Stimulated activated CD8-positive, alpha-beta memory T cell treated with anti-CD3 and anti-CD28 coated beads, Interleukin-7, amount 100 ng/mL, for 4 hours (primary cell): Measurements from ENCODE around the gene CT55.
"Not testable (repeated sequence)": the region's sequence is repeated elsewhere in the genome, so short reads cannot be mapped to it uniquely, and the experiment has no call there.

Source experiments
- DNase-seq, 2 donors: peaks; one replicate each; pipeline ENCODE4 v3.0.0-alpha.2; 2020; ENCODE audit warnings: low read depth in 2 of 2

CT55 gene

GRCh38 chrX:135170877-135171519, at the start of gene CT55:
TSS of gene CT55 (minus strand) at chrX:135171398. CDS start at chrX:135171171, 227 bp downstream.
- no peak for DNase-seq

GRCh38 chrX:135213200-135213844, 42.1 kb upstream of the CT55 start:
- DNase-seq = no peak

- DNase-seq = not testable (repeated sequence)
Measured at GRCh38 chrX:135206427-135206826, 35.2 kb upstream of the CT55 start.

GRCh38 chrX:135200297-135200696, 29.1 kb upstream of the CT55 start:
- no peak for DNase-seq

GRCh38 chrX:135194684-135195083, 23.5 kb upstream of the CT55 start:
- no peak for DNase-seq

- no peak for DNase-seq
Measured at GRCh38 chrX:135193740-135194139, 22.5 kb upstream of the CT55 start.

- DNase-seq = no peak
Measured at GRCh38 chrX:135191838-135192237, 20.6 kb upstream of the CT55 start.

- peak in 1 of 2 donors; percentile 28 for DNase-seq
Measured at GRCh38 chrX:135185795-135186443, 14.7 kb upstream of the CT55 start.

- DNase-seq = no peak
Measured at GRCh38 chrX:135178636-135179035, 7.4 kb upstream of the CT55 start.

- DNase-seq = no peak
Measured at GRCh38 chrX:135170468-135170867, 730 bp downstream of the CT55 start.

- not testable (repeated sequence) for DNase-seq
Measured at GRCh38 chrX:135169534-135169933, 1.7 kb downstream of the CT55 start.

- DNase-seq = no peak
Measured at GRCh38 chrX:135168486-135168885, 2.7 kb downstream of the CT55 start.

- not testable (repeated sequence) for DNase-seq
Measured at GRCh38 chrX:135154688-135155087, 16.5 kb downstream of the CT55 start.

GRCh38 chrX:135126145-135126544, 45.1 kb downstream of the CT55 start:
- not testable (repeated sequence) for DNase-seq

- DNase-seq = not testable (repeated sequence)
Measured at GRCh38 chrX:135120056-135120576, 51.1 kb downstream of the CT55 start, which contains the start of gene ETDB. TSS of gene ETDB (minus strand) at chrX:135120526. CDS start at chrX:135119261, 1,265 bp downstream.

GRCh38 chrX:135116064-135116463, 55.1 kb downstream of the CT55 start:
- not testable (repeated sequence) for DNase-seq

- no peak for DNase-seq
Measured at GRCh38 chrX:135114392-135114791, 56.8 kb downstream of the CT55 start.

- no peak for DNase-seq
Measured at GRCh38 chrX:135112743-135113142, 58.5 kb downstream of the CT55 start.

GRCh38 chrX:135112096-135112729, 59.0 kb downstream of the CT55 start:
- no peak for DNase-seq

GRCh38 chrX:135109554-135109953, 61.6 kb downstream of the CT55 start:
- no peak for DNase-seq
